ENCODE results near the gene PTDSS2.
"Not testable (repeated sequence)": the region's sequence is repeated elsewhere in the genome, so short reads cannot be mapped to it uniquely, and the experiment has no call there.

- TF ChIP-seq POLR2AphosphoS5 (IDR thresholded peaks at IDR 0.05; ENCODE audit: low read depth); CTCF (conservative IDR thresholded peaks at IDR 0.05; ENCODE audit: low read depth in 2 of 2); EZH2phosphoT487 (IDR thresholded peaks at IDR 0.05; ENCODE audit: unreplicated experiment); REST (IDR thresholded peaks at IDR 0.05; ENCODE audit: unreplicated experiment); EZH2 (IDR thresholded peaks at IDR 0.05; ENCODE audit: low read depth, unreplicated experiment): not testable (repeated sequence)
Observed at GRCh38 chr11:516918-517685, 67.0 kb downstream of the PTDSS2 start.

All from GM23338 (cell line).